NB4 (cell line): ENCODE results near the gene HAPLN3.

Experiments used
- CTCF ChIP-seq: IDR thresholded peaks from one replicate; pipeline ENCODE4 v1.5.1; 2012; ENCODE audit warnings: low read depth, low read length
- POLR2A ChIP-seq: IDR thresholded peaks from 2 replicates; pipeline ENCODE4 v1.6.1; 2011; ENCODE audit warnings: mild to moderate bottlenecking; ENCODE audit not compliant: insufficient read length; ENCODE audit errors: extremely low read depth

- TF ChIP-seq CTCF (no peak), POLR2A (no peak)
Observed at GRCh38 chr15:88891540-88892254, 3.6 kb downstream of the HAPLN3 start.
